Suprapubic skin (tissue), 4 donors: ENCODE data around the gene GPR179. TPM values are rescaled to one million over a fixed set of nuclear protein-coding genes. Genes with fewer than 3 reads are reported as not detected.

Source experiments
- DNase-seq, 2 donors: peaks; one replicate each; pipeline ENCODE4 v3.0.0-alpha.2; 2019; ENCODE audit warnings: low spot score in 2 of 2
- H3K27ac ChIP-seq: fragments of 200-600 bp; sonication (generic); one replicate; pipeline ENCODE4 v1.5.1; 2019
- H3K27me3 ChIP-seq: fragments of 200-600 bp; sonication (generic); one replicate; pipeline ENCODE4 v1.5.1; 2019
- H3K36me3 ChIP-seq: fragments of 200-600 bp; sonication (generic); one replicate; pipeline ENCODE4 v1.5.1; 2019
- H3K4me1 ChIP-seq: fragments of 200-600 bp; sonication (generic); one replicate; pipeline ENCODE4 v1.5.1; 2019
- H3K4me3 ChIP-seq: fragments of 200-600 bp; sonication (generic); one replicate; pipeline ENCODE4 v1.5.1; 2019; ENCODE audit warnings: mild to moderate bottlenecking
- H3K9me3 ChIP-seq: fragments of 200-600 bp; sonication (generic); one replicate; pipeline ENCODE4 v1.5.1; 2019
- CTCF ChIP-seq, 2 donors: fragments of 200-600 bp in 1 of 2; fragments of 450-650 bp in 1 of 2; sonication (generic) in 1 of 2; IDR thresholded peaks; one replicate each; pipeline ENCODE4 v1.5.1; 2016 to 2019; ENCODE audit warnings: antibody characterized with exemption in 2 of 2, mild to moderate bottlenecking in 1 of 2, moderate library complexity in 1 of 2
- EP300 ChIP-seq: sonication (generic); formaldehyde crosslinking; IDR thresholded peaks from one replicate; pipeline ENCODE4 v1.6.1; 2017; ENCODE audit warnings: antibody characterized with exemption
- POLR2A ChIP-seq, 2 donors: fragments of 450-650 bp; IDR thresholded peaks; one replicate each; pipeline ENCODE4 v1.6.1; 2017; ENCODE audit warnings: antibody characterized with exemption in 2 of 2, mild to moderate bottlenecking in 2 of 2, moderate library complexity in 2 of 2
- POLR2AphosphoS5 ChIP-seq, 3 donors: sonication (generic); formaldehyde crosslinking; IDR thresholded peaks; one replicate each; pipeline ENCODE4 v1.6.1; 2017; ENCODE audit warnings: antibody characterized with exemption in 3 of 3
- WGBS: methylation state at CpG from one replicate; pipeline ENCODE4 v1.1.5; 2018; 5-methylcytosine and 5-hydroxymethylcytosine counted together
- total RNA-seq, 4 donors: library from RNA; depleted of rRNA; stranded (reverse); fragments of >200 nt; gene quantifications; one replicate each; pipeline ENCODE4 v1.1.0, GENCODE V29; 2016

The GPR179 gene
- total RNA-seq, 4 donors from 2014 or later, result 0.17 TPM; not detected in 3

GRCh38 chr17:38341035-38341721 lies 2.6 kb downstream of the GPR179 start:
- no peaks in the 10 kb centered on the region for H3K4me1 ChIP-seq
- no peak for DNase-seq
- H3K27ac ChIP-seq, result no peak overlapping the region
- no peaks in the 10 kb centered on the region for H3K36me3 ChIP-seq
- TF ChIP-seq POLR2AphosphoS5 (IDR thresholded peaks at IDR 0.05) (no peak), POLR2A (IDR thresholded peaks at IDR 0.05) (no peak), CTCF (IDR thresholded peaks at IDR 0.05) (no peak), EP300 (no peak)
- peaks cover 11% of the 10 kb centered on the region for H3K27me3 ChIP-seq
- 64% methylated on average over 5 of the region's 5 CpGs for WGBS
- H3K9me3 ChIP-seq, result no peaks in the 10 kb centered on the region
- H3K4me3 ChIP-seq, result no peak overlapping the region

GRCh38 chr17:38339891-38340290 lies 3.9 kb downstream of the GPR179 start:
- Histone ChIP-seq H3K9me3 (no peaks in the 10 kb centered on the region), H3K4me3 (no peak overlapping the region), H3K36me3 (no peaks in the 10 kb centered on the region), H3K27ac (no peak overlapping the region), H3K27me3 (peaks cover 3% of the 10 kb centered on the region), H3K4me1 (no peaks in the 10 kb centered on the region)
- DNase-seq, result no peak
- TF ChIP-seq POLR2A (IDR thresholded peaks at IDR 0.05), result no peak
- no peak for TF ChIP-seq EP300
- no peak for TF ChIP-seq POLR2AphosphoS5 (IDR thresholded peaks at IDR 0.05)
- TF ChIP-seq CTCF (IDR thresholded peaks at IDR 0.05), result no peak

GRCh38 chr17:38338535-38338934 lies 5.2 kb downstream of the GPR179 start:
- Histone ChIP-seq H3K36me3 (no peaks in the 10 kb centered on the region), H3K4me1 (no peaks in the 10 kb centered on the region), H3K27me3 (peaks cover 9% of the 10 kb centered on the region), H3K9me3 (no peaks in the 10 kb centered on the region), H3K27ac (no peak overlapping the region), H3K4me3 (no peak overlapping the region)
- 85% methylated on average over 4 of the region's 4 CpGs for WGBS
- DNase-seq, result no peak
- TF ChIP-seq POLR2AphosphoS5 (IDR thresholded peaks at IDR 0.05) (no peak), POLR2A (IDR thresholded peaks at IDR 0.05) (no peak), EP300 (no peak), CTCF (IDR thresholded peaks at IDR 0.05) (no peak)

- Histone ChIP-seq H3K27ac (no peak overlapping the region), H3K27me3 (peaks cover 9% of the 10 kb centered on the region), H3K4me3 (no peak overlapping the region), H3K36me3 (no peaks in the 10 kb centered on the region), H3K4me1 (no peaks in the 10 kb centered on the region), H3K9me3 (no peaks in the 10 kb centered on the region)
- WGBS, result 78% methylated on average over 5 of the region's 5 CpGs
- no peak for DNase-seq
- TF ChIP-seq POLR2A (IDR thresholded peaks at IDR 0.05) (no peak), CTCF (IDR thresholded peaks at IDR 0.05) (no peak), POLR2AphosphoS5 (IDR thresholded peaks at IDR 0.05) (no peak), EP300 (no peak)
Measured at GRCh38 chr17:38338053-38338452, 5.7 kb downstream of the GPR179 start.

GRCh38 chr17:38336838-38337237 lies 6.9 kb downstream of the GPR179 start:
- H3K4me3 ChIP-seq, result no peak overlapping the region
- TF ChIP-seq POLR2AphosphoS5 (IDR thresholded peaks at IDR 0.05), result no peak
- TF ChIP-seq POLR2A (IDR thresholded peaks at IDR 0.05), result no peak
- TF ChIP-seq EP300, result no peak
- no peak for TF ChIP-seq CTCF (IDR thresholded peaks at IDR 0.05)
- WGBS, result 84% methylated on average over 8 of the region's 11 CpGs

More at GRCh38 chr17:38336838-38337237, 6.9 kb downstream of the GPR179 start:
- H3K27ac ChIP-seq, result no peak overlapping the region
- no peaks in the 10 kb centered on the region for H3K36me3 ChIP-seq
- no peak for DNase-seq
- H3K4me1 ChIP-seq, result no peaks in the 10 kb centered on the region
- H3K27me3 ChIP-seq, result peaks cover 9% of the 10 kb centered on the region
- no peaks in the 10 kb centered on the region for H3K9me3 ChIP-seq
